NB4 (cell line): Measurements from ENCODE around the gene PODXL.
A peak's percentile ranks its signal among the peaks of the same experiment; 100 is the strongest.

ENCODE experiments used
- DNase-seq: peaks from one replicate; pipeline ENCODE4 v3.0.0; 2010; ENCODE audit warnings: low read depth
- H3K4me3 ChIP-seq: one replicate; pipeline ENCODE4 v1.5.1; 2011; ENCODE audit warnings: mild to moderate bottlenecking, low read depth, low read length, moderate library complexity
- MYC ChIP-seq: IDR thresholded peaks from 2 replicates; pipeline ENCODE4 v1.6.1; 2011; ENCODE audit warnings: low read depth, low read length
- POLR2A ChIP-seq: IDR thresholded peaks from 2 replicates; pipeline ENCODE4 v1.6.1; 2011; ENCODE audit warnings: mild to moderate bottlenecking; ENCODE audit not compliant: insufficient read length; ENCODE audit errors: extremely low read depth
- TF ChIP-seq, protein P1 (sequence below): IDR thresholded peaks from 2 replicates; pipeline ENCODE4 v1.6.1; 2011; ENCODE audit warnings: low read depth, low read length
- TF ChIP-seq, protein P2 (sequence below): IDR thresholded peaks from one replicate; pipeline ENCODE4 v1.5.1; 2012; ENCODE audit warnings: low read depth, low read length

Gene PODXL

DNA sequence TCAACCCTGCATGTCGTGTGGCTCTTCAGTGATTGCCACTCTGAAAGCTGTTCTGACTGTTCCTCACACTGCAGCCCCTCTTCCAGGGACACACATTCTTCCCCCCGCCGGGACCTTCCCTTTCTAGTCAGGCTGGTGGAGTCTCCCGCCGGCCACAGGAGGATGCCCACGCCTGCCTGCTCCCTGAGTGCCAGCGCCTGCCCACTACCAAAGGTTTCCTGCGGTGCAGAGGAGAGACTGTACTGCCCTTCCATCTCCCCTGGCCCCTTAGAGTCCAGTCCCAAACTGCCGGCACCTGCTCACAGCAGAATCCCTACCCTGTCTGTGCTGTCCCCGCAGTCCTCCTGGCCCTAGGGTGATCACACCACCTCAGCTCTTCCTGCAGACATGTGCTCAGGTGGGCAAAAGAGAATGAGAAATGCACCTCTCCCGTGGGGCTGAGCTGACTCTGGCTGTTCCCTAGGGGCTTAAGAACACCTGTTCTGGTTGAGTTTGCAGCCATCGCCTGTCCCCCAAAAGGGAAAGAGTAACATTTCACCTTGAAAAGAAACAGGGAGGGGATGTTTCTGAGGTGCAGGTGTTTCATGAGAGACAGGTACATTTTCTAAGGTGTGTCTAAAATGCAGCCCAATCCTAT lies 1.4 kb downstream of the PODXL start:
- TF ChIP-seq, protein P1, sequence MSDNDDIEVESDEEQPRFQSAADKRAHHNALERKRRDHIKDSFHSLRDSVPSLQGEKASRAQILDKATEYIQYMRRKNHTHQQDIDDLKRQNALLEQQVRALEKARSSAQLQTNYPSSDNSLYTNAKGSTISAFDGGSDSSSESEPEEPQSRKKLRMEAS: no peak
- TF ChIP-seq MYC: no peak
- no peak for TF ChIP-seq POLR2A
- TF ChIP-seq, protein P2, sequence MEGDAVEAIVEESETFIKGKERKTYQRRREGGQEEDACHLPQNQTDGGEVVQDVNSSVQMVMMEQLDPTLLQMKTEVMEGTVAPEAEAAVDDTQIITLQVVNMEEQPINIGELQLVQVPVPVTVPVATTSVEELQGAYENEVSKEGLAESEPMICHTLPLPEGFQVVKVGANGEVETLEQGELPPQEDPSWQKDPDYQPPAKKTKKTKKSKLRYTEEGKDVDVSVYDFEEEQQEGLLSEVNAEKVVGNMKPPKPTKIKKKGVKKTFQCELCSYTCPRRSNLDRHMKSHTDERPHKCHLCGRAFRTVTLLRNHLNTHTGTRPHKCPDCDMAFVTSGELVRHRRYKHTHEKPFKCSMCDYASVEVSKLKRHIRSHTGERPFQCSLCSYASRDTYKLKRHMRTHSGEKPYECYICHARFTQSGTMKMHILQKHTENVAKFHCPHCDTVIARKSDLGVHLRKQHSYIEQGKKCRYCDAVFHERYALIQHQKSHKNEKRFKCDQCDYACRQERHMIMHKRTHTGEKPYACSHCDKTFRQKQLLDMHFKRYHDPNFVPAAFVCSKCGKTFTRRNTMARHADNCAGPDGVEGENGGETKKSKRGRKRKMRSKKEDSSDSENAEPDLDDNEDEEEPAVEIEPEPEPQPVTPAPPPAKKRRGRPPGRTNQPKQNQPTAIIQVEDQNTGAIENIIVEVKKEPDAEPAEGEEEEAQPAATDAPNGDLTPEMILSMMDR: no peak
- peak overlapping the region; percentile 34 for H3K4me3 ChIP-seq
- DNase-seq: no peak

DNA sequence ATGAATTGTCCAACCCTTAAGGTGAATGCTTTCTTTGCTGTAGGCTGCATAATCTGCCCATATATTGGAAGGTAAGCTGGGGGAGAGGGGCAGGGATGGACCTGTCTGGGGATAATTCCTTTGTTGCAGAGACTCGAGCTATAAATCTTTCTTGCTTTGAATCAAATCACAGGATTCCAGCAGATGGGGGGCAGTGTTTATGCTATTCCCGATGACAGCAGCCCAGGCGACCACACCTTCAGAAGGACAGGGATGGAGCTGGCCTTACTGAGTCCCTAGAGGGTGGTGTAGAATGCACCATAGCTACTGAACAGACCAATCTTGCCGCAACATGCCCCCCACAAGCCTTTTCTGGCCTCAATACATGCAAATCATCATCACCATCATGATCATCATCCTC lies 2.5 kb downstream of the PODXL start:
- DNase-seq: no peak
- TF ChIP-seq POLR2A (no peak), MYC (no peak)
- TF ChIP-seq, protein P1: no peak
- H3K4me3 ChIP-seq: no peak overlapping the region

DNA sequence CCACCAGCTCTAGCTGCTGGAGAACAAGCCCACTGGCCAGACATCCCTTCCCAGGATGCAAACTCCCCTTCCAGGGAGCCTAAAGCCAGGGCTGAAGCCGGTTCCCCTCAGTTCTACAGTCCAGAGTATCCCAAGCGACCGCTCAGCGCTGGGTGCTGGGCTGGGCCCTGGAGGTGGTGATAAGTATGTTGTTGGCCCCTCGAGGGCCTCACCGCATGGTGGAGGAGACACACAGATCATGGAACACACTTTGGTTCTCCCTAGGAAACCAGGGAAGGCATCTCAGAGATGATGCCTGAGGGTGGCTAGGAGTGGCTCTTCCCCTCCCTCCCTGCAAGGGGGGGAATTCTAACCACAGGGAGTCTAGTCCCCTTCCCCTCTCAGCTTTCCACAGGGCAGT lies 4.4 kb downstream of the PODXL start:
- DNase-seq: no peak
- H3K4me3 ChIP-seq: no peak overlapping the region
- TF ChIP-seq, protein P2: no peak
- no peak for TF ChIP-seq MYC
- TF ChIP-seq, protein P1: no peak
- TF ChIP-seq POLR2A: no peak

- TF ChIP-seq, protein P1: no peak
- TF ChIP-seq MYC: no peak
- TF ChIP-seq, protein P2: no peak
- TF ChIP-seq POLR2A: no peak
- no peak overlapping the region for H3K4me3 ChIP-seq
These were observed 5.6 kb downstream of the PODXL start for GRCh38 chr7:131550846-131551245.

GRCh38 chr7:131548371-131548770 lies 8.1 kb downstream of the PODXL start:
- no peak overlapping the region for H3K4me3 ChIP-seq
- TF ChIP-seq MYC (no peak), POLR2A (no peak)
- TF ChIP-seq, protein P1: no peak
- TF ChIP-seq, protein P2: no peak

More at GRCh38 chr7:131550846-131551245, 5.6 kb downstream of the PODXL start:
- DNase-seq: no peak

GRCh38 chr7:131547589-131547988 lies 8.8 kb downstream of the PODXL start:
- TF ChIP-seq, protein P2: no peak
- no peak overlapping the region for H3K4me3 ChIP-seq
- DNase-seq: no peak

More at GRCh38 chr7:131548371-131548770, 8.1 kb downstream of the PODXL start:
- DNase-seq: no peak
